Smooth muscle cell (in vitro differentiated cells): Measurements from ENCODE around the gene HIVEP1. TPM values are rescaled to one million over a fixed set of nuclear protein-coding genes. Genes with fewer than 3 reads are reported as not detected.

Experiments
- DNase-seq: peaks from one replicate; lab custom pipeline; 2025; ENCODE audit not compliant: unreplicated experiment; lab: John Stamatoyannopoulos, UW
- H2AFZ ChIP-seq: fragments of 200-600 bp; sonication (generic); 2 replicates; pipeline ENCODE4 v1.6.0; 2016; ENCODE audit warnings: antibody characterized with exemption, low read depth, mild to moderate bottlenecking
- H3F3A ChIP-seq: fragments of 200-600 bp; sonication (generic); 2 replicates; pipeline ENCODE4 v1.6.0; 2017; ENCODE audit warnings: antibody characterized with exemption, low read depth
- H3K27ac ChIP-seq: fragments of 200-600 bp; sonication (generic); 2 replicates; pipeline ENCODE4 v1.5.1; 2016; ENCODE audit warnings: low read depth, mild to moderate bottlenecking
- H3K27me3 ChIP-seq: fragments of 200-600 bp; sonication (generic); 2 replicates; pipeline ENCODE4 v1.6.1; 2016; ENCODE audit warnings: low read depth, mild to moderate bottlenecking
- H3K36me3 ChIP-seq: fragments of 200-600 bp; sonication (generic); 2 replicates; pipeline ENCODE4 v1.5.1; 2016; ENCODE audit warnings: low read depth
- H3K4me1 ChIP-seq: fragments of 200-600 bp; sonication (generic); 2 replicates; pipeline ENCODE4 v1.5.1; 2016; ENCODE audit warnings: low read depth
- H3K4me2 ChIP-seq: fragments of 200-600 bp; sonication (generic); 2 replicates; pipeline ENCODE4 v1.6.0; 2016; ENCODE audit warnings: mild to moderate bottlenecking
- H3K4me3 ChIP-seq: fragments of 200-600 bp; sonication (generic); 2 replicates; pipeline ENCODE4 v1.5.1; 2016; ENCODE audit warnings: mild to moderate bottlenecking
- H3K79me2 ChIP-seq: fragments of 200-600 bp; sonication (generic); 2 replicates; pipeline ENCODE4 v1.6.0; 2016; ENCODE audit warnings: low read depth, mild to moderate bottlenecking
- H3K9ac ChIP-seq: fragments of 200-600 bp; sonication (generic); 2 replicates; pipeline ENCODE4 v1.6.0; 2016; ENCODE audit warnings: low read depth
- H3K9me3 ChIP-seq: fragments of 200-600 bp; sonication (generic); replicated peaks from 2 replicates; pipeline ENCODE4 v1.5.1; 2016; ENCODE audit warnings: low read depth
- H4K20me1 ChIP-seq: fragments of 200-600 bp; sonication (generic); 2 replicates; pipeline ENCODE4 v1.6.0; 2016; ENCODE audit warnings: low read depth
- CTCF ChIP-seq: fragments of 200-600 bp; sonication (generic); IDR thresholded peaks from 2 replicates; pipeline ENCODE4 v1.5.1; 2017; ENCODE audit warnings: borderline replicate concordance, mild to moderate bottlenecking, antibody characterized with exemption; ENCODE audit not compliant: insufficient read depth, poor library complexity, severe bottlenecking
- WGBS: methylation state at CpG from one replicate; pipeline ENCODE4 v1.1.7; 2016; ENCODE audit warnings: low lambda C conversion rate; 5-methylcytosine and 5-hydroxymethylcytosine counted together
- polyA plus RNA-seq: library from polyadenylated mRNA; unstranded; fragments of >200 nt; fragmentation: Nextera tagmentation; extraction: Ambion mirVana; gene quantifications from 2 replicates; pipeline ENCODE4 v1.2.1, GENCODE V29; 2016
- total RNA-seq: library from RNA; depleted of rRNA; stranded (reverse); fragments of >200 nt; gene quantifications from 2 replicates; pipeline ENCODE4 v1.2.3, GENCODE V29; 2014

HIVEP1 gene
- total and polyA plus RNA-seq, 2 experiments from 2014 or later = 6.8 to 58.8 TPM

GRCh38 chr6:12169377-12169776 lies 157.3 kb downstream of the HIVEP1 start:
- Histone ChIP-seq H3K27me3 (no peaks in the 10 kb centered on the region), H3K79me2 (no peaks in the 10 kb centered on the region), H3K9me3 (no peaks in the 10 kb centered on the region), H3K36me3 (no peaks in the 10 kb centered on the region), H3K4me2 (no peak overlapping the region), H3K27ac (no peak overlapping the region), H3F3A (peaks cover 6% of the 10 kb centered on the region), H3K4me1 (peaks cover 9% of the 10 kb centered on the region), H3K4me3 (no peak overlapping the region), H4K20me1 (no peaks in the 10 kb centered on the region), H2AFZ (no peak overlapping the region), H3K9ac (no peak overlapping the region)
- no peak for TF ChIP-seq CTCF
- DNase-seq = no peak
- WGBS = 96% methylated on average over 1 of the region's 1 CpG

GRCh38 chr6:12170351-12171092 lies 158.4 kb downstream of the HIVEP1 start:
- Histone ChIP-seq H3K9me3 (no peaks in the 10 kb centered on the region), H4K20me1 (no peaks in the 10 kb centered on the region), H3K9ac (no peak overlapping the region), H3K79me2 (no peaks in the 10 kb centered on the region), H2AFZ (no peak overlapping the region), H3K36me3 (no peaks in the 10 kb centered on the region), H3K27ac (no peak overlapping the region), H3F3A (peaks cover 6% of the 10 kb centered on the region), H3K4me1 (peaks cover 14% of the 10 kb centered on the region), H3K27me3 (no peaks in the 10 kb centered on the region), H3K4me3 (no peak overlapping the region), H3K4me2 (peak overlapping the region; percentile 35)
- no peak for TF ChIP-seq CTCF
- DNase-seq = no peak
- 32% methylated on average over 13 of the region's 13 CpGs for WGBS

- H3K27me3 ChIP-seq = no peaks in the 10 kb centered on the region
- no peak for TF ChIP-seq CTCF
Measured at GRCh38 chr6:12171717-12172116, 159.6 kb downstream of the HIVEP1 start.

GRCh38 chr6:12172572-12172971 lies 160.5 kb downstream of the HIVEP1 start:
- no peaks in the 10 kb centered on the region for H4K20me1 ChIP-seq
- no peak overlapping the region for H2AFZ ChIP-seq
- no peaks in the 10 kb centered on the region for H3K36me3 ChIP-seq
- H3K9ac ChIP-seq = no peak overlapping the region
- no peak overlapping the region for H3K4me3 ChIP-seq
- no peaks in the 10 kb centered on the region for H3K9me3 ChIP-seq
- H3K4me2 ChIP-seq = no peak overlapping the region
- 69% methylated on average over 2 of the region's 2 CpGs for WGBS
- peaks cover 14% of the 10 kb centered on the region for H3K4me1 ChIP-seq
- DNase-seq = no peak
- H3K27me3 ChIP-seq = no peaks in the 10 kb centered on the region
- no peak for TF ChIP-seq CTCF
- no peaks in the 10 kb centered on the region for H3K79me2 ChIP-seq
- peaks cover 6% of the 10 kb centered on the region for H3F3A ChIP-seq
- H3K27ac ChIP-seq = no peak overlapping the region

More at GRCh38 chr6:12171717-12172116, 159.6 kb downstream of the HIVEP1 start:
- H3K9ac ChIP-seq = no peak overlapping the region
- H3F3A ChIP-seq = peaks cover 6% of the 10 kb centered on the region
- 94% methylated on average over 5 of the region's 5 CpGs for WGBS
- no peak overlapping the region for H3K27ac ChIP-seq
- DNase-seq = no peak
- no peak overlapping the region for H2AFZ ChIP-seq
- H3K79me2 ChIP-seq = no peaks in the 10 kb centered on the region
- no peaks in the 10 kb centered on the region for H3K36me3 ChIP-seq
- H3K4me3 ChIP-seq = no peak overlapping the region
- no peaks in the 10 kb centered on the region for H3K9me3 ChIP-seq
- no peak overlapping the region for H3K4me2 ChIP-seq
- H3K4me1 ChIP-seq = peaks cover 14% of the 10 kb centered on the region
- H4K20me1 ChIP-seq = no peaks in the 10 kb centered on the region
